Vagina (tissue), 2 donors: Measurements from ENCODE around the gene FUNDC1.
"Not testable (repeated sequence)": the region's sequence is repeated elsewhere in the genome, so short reads cannot be mapped to it uniquely, and the experiment has no call there.

Experiments
- CTCF ChIP-seq, 3 experiments: fragments of 450-650 bp in 2 of 3; fragments of 200-600 bp in 1 of 3; sonication (generic) in 1 of 3; IDR thresholded peaks; one replicate each; pipeline ENCODE4 v1.5.1; 2017 to 2019; ENCODE audit warnings: antibody characterized with exemption in 3 of 3, mild to moderate bottlenecking in 2 of 3, moderate library complexity in 2 of 3
- POLR2A ChIP-seq, 2 donors: fragments of 450-650 bp; IDR thresholded peaks; one replicate each; pipeline ENCODE4 v1.6.1; 2017; ENCODE audit warnings: antibody characterized with exemption in 2 of 2, mild to moderate bottlenecking in 2 of 2, moderate library complexity in 2 of 2

- TF ChIP-seq POLR2A, CTCF (IDR thresholded peaks at IDR 0.05): not testable (repeated sequence)
These were observed 19.2 kb upstream of the FUNDC1 start for GRCh38 chrX:44561896-44562295.
